Chondrocyte (in vitro differentiated cells): ENCODE results near the gene ZNF530. TPM values are rescaled to one million over a fixed set of nuclear protein-coding genes. Genes with fewer than 3 reads are reported as not detected.

Source experiments
- DNase-seq: peaks from one replicate; pipeline ENCODE4 v3.0.0; 2021; ENCODE audit warnings: mixed read lengths, low spot score
- H3K27ac Mint-ChIP-seq: one replicate; pipeline ENCODE4 v1.8.0; 2021; ENCODE audit warnings: mild to moderate bottlenecking, moderate library complexity, mixed read lengths; ENCODE audit not compliant: unreplicated experiment
- H3K27me3 Mint-ChIP-seq: 2 replicates; pipeline ENCODE4 v1.8.0; 2021; ENCODE audit warnings: low read depth, mixed read lengths
- H3K36me3 Mint-ChIP-seq: 2 replicates; pipeline ENCODE4 v1.8.0; 2021; ENCODE audit warnings: low read depth, mixed read lengths
- H3K4me1 Mint-ChIP-seq: 2 replicates; pipeline ENCODE4 v1.8.0; 2021; ENCODE audit warnings: low read depth, mild to moderate bottlenecking, mixed read lengths
- H3K4me3 Mint-ChIP-seq: one replicate; pipeline ENCODE4 v1.8.0; 2021; ENCODE audit warnings: mild to moderate bottlenecking, moderate library complexity, mixed read lengths; ENCODE audit not compliant: unreplicated experiment
- H3K9me3 Mint-ChIP-seq: 2 replicates; pipeline ENCODE4 v1.8.0; 2021; ENCODE audit warnings: low read depth, mixed read lengths
- total RNA-seq: library from RNA; stranded (reverse); gene quantifications from 3 replicates; pipeline ENCODE4 v1.2.1, GENCODE V29; 2021
- TF ChIP-seq, protein P1 (sequence below): fragments of 200-600 bp; sonication (generic); IDR thresholded peaks from 2 replicates; pipeline ENCODE4 v1.5.0; 2021; ENCODE audit warnings: antibody characterized with exemption, mild to moderate bottlenecking, moderate library complexity

ZNF530 gene
- total RNA-seq, 1 donor from 2014 or later: 2.2 TPM

DNA sequence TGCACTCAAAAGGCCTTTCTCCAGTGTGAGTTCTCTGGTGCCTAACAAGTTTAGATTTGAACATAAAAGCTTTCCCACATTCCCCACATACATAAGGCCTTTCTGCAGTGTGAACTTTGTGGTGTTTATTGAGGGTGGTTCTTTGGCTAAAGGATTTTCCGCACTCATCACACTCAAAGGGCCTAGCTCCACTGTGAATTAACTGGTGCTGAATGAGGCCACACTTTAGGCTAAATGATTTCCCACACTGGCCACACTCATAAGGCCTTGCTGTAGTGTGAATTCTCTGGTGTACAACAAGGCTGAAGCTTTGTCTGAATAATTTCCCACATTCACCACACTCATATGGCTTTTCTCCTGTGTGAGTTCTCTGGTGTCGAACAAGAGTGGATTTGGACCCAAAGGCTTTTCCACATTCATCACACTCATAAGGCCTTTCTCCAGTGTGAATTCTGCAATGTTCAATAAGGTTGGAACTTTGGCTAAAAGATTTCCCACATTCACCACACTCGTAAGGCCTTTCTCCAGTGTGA, 27.2 kb upstream of the ZNF530 start:
- TF ChIP-seq, protein P1, sequence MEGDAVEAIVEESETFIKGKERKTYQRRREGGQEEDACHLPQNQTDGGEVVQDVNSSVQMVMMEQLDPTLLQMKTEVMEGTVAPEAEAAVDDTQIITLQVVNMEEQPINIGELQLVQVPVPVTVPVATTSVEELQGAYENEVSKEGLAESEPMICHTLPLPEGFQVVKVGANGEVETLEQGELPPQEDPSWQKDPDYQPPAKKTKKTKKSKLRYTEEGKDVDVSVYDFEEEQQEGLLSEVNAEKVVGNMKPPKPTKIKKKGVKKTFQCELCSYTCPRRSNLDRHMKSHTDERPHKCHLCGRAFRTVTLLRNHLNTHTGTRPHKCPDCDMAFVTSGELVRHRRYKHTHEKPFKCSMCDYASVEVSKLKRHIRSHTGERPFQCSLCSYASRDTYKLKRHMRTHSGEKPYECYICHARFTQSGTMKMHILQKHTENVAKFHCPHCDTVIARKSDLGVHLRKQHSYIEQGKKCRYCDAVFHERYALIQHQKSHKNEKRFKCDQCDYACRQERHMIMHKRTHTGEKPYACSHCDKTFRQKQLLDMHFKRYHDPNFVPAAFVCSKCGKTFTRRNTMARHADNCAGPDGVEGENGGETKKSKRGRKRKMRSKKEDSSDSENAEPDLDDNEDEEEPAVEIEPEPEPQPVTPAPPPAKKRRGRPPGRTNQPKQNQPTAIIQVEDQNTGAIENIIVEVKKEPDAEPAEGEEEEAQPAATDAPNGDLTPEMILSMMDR: no peak
- no peaks in the 10 kb centered on the region for H3K27me3 Mint-ChIP-seq
- no peak overlapping the region for H3K27ac Mint-ChIP-seq
- H3K4me1 Mint-ChIP-seq: peaks cover 9% of the 10 kb centered on the region
- DNase-seq: no peak
- H3K36me3 Mint-ChIP-seq: peaks cover 73% of the 10 kb centered on the region
- no peak overlapping the region for H3K4me3 Mint-ChIP-seq
- H3K9me3 Mint-ChIP-seq: peaks cover 94% of the 10 kb centered on the region

DNA sequence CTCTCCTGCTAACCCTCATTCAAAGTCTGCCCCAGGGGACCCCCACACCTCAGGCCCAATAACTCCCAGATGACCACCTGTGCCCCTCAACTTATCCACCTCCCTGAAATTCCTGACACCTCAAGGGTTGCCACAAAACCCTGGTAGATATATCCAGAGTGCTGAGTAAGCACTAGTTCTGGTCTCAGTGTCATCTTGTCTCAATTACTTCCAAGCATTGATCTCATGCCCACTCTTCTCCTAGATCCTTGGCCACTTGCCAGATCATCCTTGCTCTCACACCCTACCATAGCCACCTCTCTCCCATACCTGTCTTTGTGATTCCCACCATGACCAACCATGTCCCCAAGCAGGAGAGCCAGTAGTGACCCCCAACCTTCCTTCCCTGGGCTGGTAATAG, 23.0 kb upstream of the ZNF530 start:
- peaks cover 72% of the 10 kb centered on the region for H3K9me3 Mint-ChIP-seq

DNA sequence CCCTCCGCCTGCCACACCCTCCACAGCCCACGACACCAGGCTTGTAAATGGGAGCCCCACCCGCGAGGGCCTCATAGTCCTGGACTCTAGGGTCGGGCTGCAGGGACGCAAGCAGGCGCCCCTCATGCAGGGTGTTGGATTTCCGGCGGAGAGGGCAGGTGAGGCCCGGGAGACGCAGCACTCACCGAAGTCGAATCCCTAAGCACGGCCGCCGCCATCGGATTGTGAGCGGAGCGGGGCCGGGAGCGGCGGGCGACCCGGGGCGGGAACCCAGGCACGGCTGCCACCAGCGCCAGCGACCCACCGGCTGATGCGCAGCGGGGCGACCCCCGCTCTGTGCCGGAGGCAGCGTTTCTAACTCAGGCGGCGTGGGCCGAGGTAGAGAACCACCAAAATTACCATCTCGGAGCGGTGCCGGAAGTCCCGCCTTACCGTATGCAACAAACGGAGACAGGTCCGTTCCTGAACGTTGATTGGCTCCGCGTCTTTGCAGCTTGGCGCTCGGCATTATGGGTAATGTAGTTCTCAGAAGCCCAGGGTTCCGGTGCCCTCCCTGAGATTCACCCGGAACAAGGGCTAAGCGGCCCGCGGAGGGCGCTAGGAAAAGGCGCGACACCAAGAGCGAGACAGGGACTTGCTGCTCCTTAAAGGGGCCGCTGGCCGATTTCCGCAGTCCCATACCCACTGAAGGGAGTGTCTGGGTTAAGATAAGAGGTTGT, 21.0 kb upstream of the ZNF530 start, which contains the start of gene ZNF416:
TSS of gene ZNF416 (minus strand) at position 425 of the 719 bp plus-strand sequence. CDS start at position 218, 207 bp downstream.
- TF ChIP-seq, protein P1: peak; percentile 58
- Mint-ChIP-seq H3K4me3 (peak within 1 kb of the TSS; percentile 79), H3K36me3 (peaks cover 47% of the 10 kb centered on the region), H3K4me1 (peaks cover 23% of the 10 kb centered on the region), H3K9me3 (peaks cover 59% of the 10 kb centered on the region), H3K27me3 (no peaks in the 10 kb centered on the region), H3K27ac (peak within 1 kb of the TSS; percentile 87)
- DNase-seq: peak; percentile 97

More for the DNA sequence above, 23.0 kb upstream of the ZNF530 start:
- Mint-ChIP-seq H3K36me3 (peaks cover 63% of the 10 kb centered on the region), H3K27me3 (no peaks in the 10 kb centered on the region), H3K4me1 (peaks cover 21% of the 10 kb centered on the region), H3K4me3 (peak overlapping the region; percentile 1), H3K27ac (no peak overlapping the region)
- TF ChIP-seq, protein P1: no peak
- DNase-seq: no peak

DNA sequence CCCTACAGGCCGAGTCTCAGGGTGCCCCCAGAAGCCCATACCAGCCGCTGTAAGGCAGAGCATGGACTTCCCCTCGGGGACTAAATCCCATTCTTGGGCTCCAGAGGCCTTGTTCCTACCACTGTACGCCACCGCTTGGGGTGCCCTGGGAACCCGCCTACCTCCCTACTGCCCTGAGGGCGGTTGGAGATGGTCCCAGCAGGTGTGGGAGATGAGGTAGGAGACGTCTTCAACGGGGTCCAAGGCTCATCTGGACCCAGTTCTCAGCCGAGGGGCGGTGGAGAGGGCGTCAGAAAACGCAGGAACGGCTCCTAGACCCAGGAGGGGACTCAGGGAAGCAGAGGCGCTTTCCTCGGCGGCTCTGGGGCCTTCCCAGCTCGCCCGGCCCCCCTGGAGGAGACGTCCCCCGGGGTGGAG, 16.6 kb upstream of the ZNF530 start:
- no peaks in the 10 kb centered on the region for H3K27me3 Mint-ChIP-seq
- TF ChIP-seq, protein P1: no peak
- DNase-seq: peak; percentile 83
- H3K4me3 Mint-ChIP-seq: no peak overlapping the region
- H3K4me1 Mint-ChIP-seq: peaks cover 25% of the 10 kb centered on the region
- peaks cover 32% of the 10 kb centered on the region for H3K36me3 Mint-ChIP-seq
- H3K27ac Mint-ChIP-seq: no peak overlapping the region
- peaks cover 53% of the 10 kb centered on the region for H3K9me3 Mint-ChIP-seq

DNA sequence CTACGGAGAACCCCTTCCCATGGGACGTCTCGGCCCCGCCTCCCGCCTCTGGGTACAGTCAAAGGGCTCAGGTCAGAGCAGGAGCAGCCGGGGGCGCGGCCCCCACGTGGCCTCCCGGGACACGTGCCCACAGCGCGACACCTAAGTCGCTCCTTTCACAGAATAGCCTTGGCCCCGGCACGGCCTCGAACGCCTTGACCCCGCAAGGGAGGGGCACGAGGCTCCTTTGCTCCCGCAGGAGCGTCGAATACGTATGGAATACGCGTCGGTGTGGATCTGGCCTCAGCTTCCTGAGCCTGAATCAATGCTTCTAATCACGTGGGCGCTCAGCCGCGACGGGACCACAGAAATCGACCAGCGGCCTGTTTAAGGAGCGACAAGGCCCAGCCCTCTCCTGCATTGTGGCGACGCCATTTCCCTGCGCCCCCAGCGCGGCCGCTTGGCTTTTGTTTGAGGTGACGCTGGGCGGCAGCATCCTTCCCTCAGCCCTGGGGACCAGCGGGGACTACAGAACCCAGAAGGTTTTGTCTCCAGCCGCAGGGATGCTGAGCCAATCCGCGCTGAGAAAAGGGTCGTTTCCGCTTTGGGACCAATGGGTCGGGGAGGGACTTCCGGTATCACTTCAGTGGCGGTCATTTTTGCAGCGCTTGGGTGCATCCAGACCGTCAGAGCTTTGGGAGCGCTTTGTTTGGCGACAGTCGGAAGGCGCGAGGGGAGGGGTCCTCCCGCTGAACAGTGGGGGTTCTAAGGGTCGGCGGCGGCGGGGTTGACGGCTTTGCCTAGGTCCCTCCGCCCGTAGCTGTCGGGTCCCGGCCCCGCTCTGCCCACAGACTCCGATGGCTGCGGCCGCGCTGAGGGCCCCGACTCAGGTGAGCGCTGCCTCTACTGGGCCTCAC, 15.9 kb upstream of the ZNF530 start, which contains the start of gene ZIK1:
TSS of gene ZIK1 (plus strand) at position 625 of the 896 bp plus-strand sequence. CDS start at position 837, 212 bp downstream.
- H3K27me3 Mint-ChIP-seq: no peaks in the 10 kb centered on the region
- H3K36me3 Mint-ChIP-seq: peaks cover 36% of the 10 kb centered on the region
- peak within 1 kb of the TSS; percentile 95 for H3K4me3 Mint-ChIP-seq
- peak within 1 kb of the TSS; percentile 86 for H3K27ac Mint-ChIP-seq
- peaks cover 22% of the 10 kb centered on the region for H3K4me1 Mint-ChIP-seq
- peak; percentile 92 for DNase-seq
- TF ChIP-seq, protein P1: peak; percentile 52
- peaks cover 58% of the 10 kb centered on the region for H3K9me3 Mint-ChIP-seq
